Calu3 (cell line): Measurements from ENCODE around the gene MSLN. TPM values are rescaled to one million over a fixed set of nuclear protein-coding genes. Genes with fewer than 3 reads are reported as not detected.

ENCODE experiments used
- BruUV-seq: library from RNA; stranded (reverse); fragments of 400-500 nt; replicated peaks from 2 replicates; lab custom pipeline; 2021; lab: Mats Ljungman, UMichigan
- CTCF ChIA-PET: fragments of 300-600 bp; sonication (Branson Sonifier 250); formaldehyde crosslinking; loops from one replicate; lab custom pipeline; 2022; ENCODE audit warnings: antibody characterized with exemption; lab: Charles Lee
- DNase-seq: peaks from one replicate; pipeline ENCODE4 v3.0.0; 2022
- H3K27ac Mint-ChIP-seq: one replicate; pipeline ENCODE4 v1.8.0; 2022; ENCODE audit warnings: mixed read lengths; ENCODE audit not compliant: unreplicated experiment
- H3K27me3 Mint-ChIP-seq: one replicate; pipeline ENCODE4 v1.8.0; 2022; ENCODE audit warnings: mixed read lengths; ENCODE audit not compliant: unreplicated experiment
- H3K36me3 Mint-ChIP-seq: one replicate; pipeline ENCODE4 v1.8.0; 2022; ENCODE audit warnings: mild to moderate bottlenecking, moderate library complexity, mixed read lengths; ENCODE audit not compliant: insufficient read depth, unreplicated experiment
- H3K4me1 Mint-ChIP-seq: one replicate; pipeline ENCODE4 v1.8.0; 2022; ENCODE audit warnings: mild to moderate bottlenecking, low read depth, mixed read lengths; ENCODE audit not compliant: unreplicated experiment
- H3K4me3 Mint-ChIP-seq: one replicate; pipeline ENCODE4 v1.8.0; 2022; ENCODE audit warnings: mild to moderate bottlenecking, low read depth, moderate library complexity, mixed read lengths; ENCODE audit not compliant: unreplicated experiment
- H3K9me3 Mint-ChIP-seq: one replicate; pipeline ENCODE4 v1.8.0; 2022; ENCODE audit warnings: low read depth, mixed read lengths; ENCODE audit not compliant: unreplicated experiment
- intact Hi-C: fragments of 100-400 bp; cut with micrococcal nuclease; formaldehyde crosslinking; loops from one replicate; pipeline ENCODE4 v1.10.0; 2022; ENCODE audit not compliant: unreplicated experiment
- total RNA-seq: library from RNA; stranded (reverse); gene quantifications from 2 replicates; pipeline ENCODE4 v1.2.3, GENCODE V29; 2022
- TF ChIP-seq, protein P1 (sequence below): fragments of 200-600 bp; IDR thresholded peaks from one replicate; pipeline ENCODE4 v1.8.0; 2022; ENCODE audit warnings: antibody characterized with exemption; ENCODE audit not compliant: unreplicated experiment

The MSLN gene
- total RNA-seq, 1 experiment from 2014 or later: 3.4 TPM

DNA sequence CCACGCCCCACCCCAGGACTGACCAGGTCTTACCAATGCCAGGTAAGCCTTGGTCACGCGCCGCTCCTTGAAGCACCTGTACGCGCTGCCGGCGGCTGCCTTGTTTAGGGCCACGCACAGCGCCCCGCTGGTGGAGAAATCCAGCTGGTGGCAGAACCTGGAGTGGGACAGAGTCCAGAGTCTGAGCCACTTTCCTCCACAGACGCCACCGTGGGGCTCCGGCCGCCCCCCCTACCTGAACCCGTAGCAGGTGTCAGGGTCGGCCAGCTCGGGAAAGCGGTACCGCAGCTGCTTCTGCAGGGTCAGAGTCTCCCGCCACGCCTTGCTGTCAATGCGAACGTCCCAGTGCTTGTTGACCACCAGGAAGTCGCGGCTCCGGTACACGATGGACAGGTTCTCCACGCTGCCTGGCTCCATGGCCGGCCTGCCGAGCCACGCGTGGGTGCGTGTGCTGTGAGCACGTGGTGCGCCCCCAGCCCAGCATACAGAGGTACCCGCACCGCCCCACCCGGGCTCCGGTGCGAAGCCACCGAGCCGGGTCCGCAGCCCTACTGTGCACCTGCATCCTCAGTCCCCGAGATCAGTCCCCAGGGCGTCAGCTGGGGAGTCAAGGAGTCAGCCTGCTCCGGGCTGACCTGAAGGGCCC is 26.9 kb downstream of the MSLN start:
- Mint-ChIP-seq H3K4me1 (no peaks in the 10 kb centered on the region), H3K4me3 (peak overlapping the region; percentile 98), H3K27ac (peak overlapping the region; percentile 42), H3K27me3 (no peaks in the 10 kb centered on the region), H3K9me3 (no peaks in the 10 kb centered on the region), H3K36me3 (peaks cover 86% of the 10 kb centered on the region)
- BruUV-seq: no TSS peak
- TF ChIP-seq, protein P1, sequence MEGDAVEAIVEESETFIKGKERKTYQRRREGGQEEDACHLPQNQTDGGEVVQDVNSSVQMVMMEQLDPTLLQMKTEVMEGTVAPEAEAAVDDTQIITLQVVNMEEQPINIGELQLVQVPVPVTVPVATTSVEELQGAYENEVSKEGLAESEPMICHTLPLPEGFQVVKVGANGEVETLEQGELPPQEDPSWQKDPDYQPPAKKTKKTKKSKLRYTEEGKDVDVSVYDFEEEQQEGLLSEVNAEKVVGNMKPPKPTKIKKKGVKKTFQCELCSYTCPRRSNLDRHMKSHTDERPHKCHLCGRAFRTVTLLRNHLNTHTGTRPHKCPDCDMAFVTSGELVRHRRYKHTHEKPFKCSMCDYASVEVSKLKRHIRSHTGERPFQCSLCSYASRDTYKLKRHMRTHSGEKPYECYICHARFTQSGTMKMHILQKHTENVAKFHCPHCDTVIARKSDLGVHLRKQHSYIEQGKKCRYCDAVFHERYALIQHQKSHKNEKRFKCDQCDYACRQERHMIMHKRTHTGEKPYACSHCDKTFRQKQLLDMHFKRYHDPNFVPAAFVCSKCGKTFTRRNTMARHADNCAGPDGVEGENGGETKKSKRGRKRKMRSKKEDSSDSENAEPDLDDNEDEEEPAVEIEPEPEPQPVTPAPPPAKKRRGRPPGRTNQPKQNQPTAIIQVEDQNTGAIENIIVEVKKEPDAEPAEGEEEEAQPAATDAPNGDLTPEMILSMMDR: no peak
- CTCF ChIA-PET: interaction anchor here (0.6 to 1.2 kb wide), 3 partner anchors 80 to 218 kb away, joined by 3 to 8 read pairs (median 3); no protein-coding TSS in a partner anchor
- DNase-seq: no peak
- intact Hi-C loops: loop anchor here (5.0 kb wide), 1 partner anchor 75 kb away; no protein-coding TSS in a partner anchor

DNA sequence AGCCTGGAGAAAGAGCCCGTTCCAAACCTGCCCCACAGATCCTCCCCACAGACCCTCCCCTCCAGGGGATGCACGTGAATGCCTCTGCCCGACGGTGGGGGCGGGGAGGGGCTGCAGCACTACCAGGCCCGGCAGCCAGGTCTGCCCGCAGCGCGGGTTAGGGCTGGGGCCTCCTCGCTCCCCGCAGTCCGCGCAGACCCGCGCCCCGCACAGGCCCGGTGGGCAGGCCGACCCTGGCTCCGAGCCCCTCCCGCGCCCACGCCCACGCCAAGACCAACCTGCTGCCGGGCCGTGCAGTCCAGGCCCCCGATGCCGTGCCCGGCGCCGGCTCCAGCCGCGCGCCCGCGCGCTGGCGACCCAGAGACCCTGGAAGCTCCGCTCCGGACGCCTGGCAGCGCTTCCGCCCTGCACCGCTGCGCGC is 27.5 kb downstream of the MSLN start, which contains the start of gene RPUSD1:
Gene RPUSD1 (minus strand): TSS at position 404 of the 421 bp plus-strand sequence. CDS start 644 bp downstream, outside the sequence.
- DNase-seq: no peak
- CTCF ChIA-PET: interaction anchor here (0.6 to 1.1 kb wide), 5 partner anchors 47 to 219 kb away, joined by 3 to 8 read pairs (median 4); partner anchors contain the start of gene CIAO3
- no peaks in the 10 kb centered on the region for H3K4me1 Mint-ChIP-seq

DNA sequence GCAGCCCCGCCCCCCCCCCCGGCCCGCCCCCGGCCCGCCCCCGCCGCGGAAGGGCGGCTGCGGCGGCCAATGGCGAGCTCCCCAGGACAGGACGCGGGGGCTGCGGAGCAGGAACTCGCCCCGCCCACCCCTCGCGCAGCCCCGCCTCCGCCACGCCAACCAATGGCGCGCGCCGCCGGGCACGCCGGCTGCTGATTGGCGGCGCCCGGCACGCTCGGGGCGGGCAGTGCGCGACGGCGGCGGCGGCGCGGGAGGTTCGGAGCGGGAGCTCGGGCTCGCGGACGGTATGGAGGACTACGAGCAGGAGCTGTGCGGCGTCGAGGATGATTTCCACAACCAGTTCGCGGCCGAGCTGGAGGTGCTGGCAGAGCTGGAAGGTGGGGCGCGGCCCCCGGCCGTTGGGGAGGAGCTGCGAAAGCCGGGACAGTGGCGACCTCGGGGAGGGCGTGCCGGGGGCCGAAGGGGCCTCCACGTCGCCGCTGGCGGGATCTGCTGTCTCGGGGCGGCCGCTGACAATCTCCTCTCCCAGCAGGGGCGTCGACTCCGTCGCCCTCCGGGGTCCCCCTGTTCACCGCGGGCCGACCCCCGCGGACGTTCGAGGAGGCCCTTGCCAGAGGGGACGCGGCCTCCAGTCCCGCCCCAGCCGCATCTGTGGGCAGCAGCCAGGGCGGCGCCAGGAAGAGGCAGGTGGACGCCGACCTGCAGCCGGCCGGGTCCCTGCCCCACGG is 28.0 kb downstream of the MSLN start, which contains the start of gene CHTF18:
Gene CHTF18 (plus strand): TSS at position 222 of the 728 bp plus-strand sequence. CDS start 65 bp downstream, at position 287.
- TF ChIP-seq, protein P1: no peak
- DNase-seq: peak; percentile 97
- Mint-ChIP-seq H3K4me3 (peak within 1 kb of the TSS; percentile 98), H3K27me3 (no peaks in the 10 kb centered on the region), H3K36me3 (peaks cover 80% of the 10 kb centered on the region), H3K27ac (peak within 1 kb of the TSS; percentile 42), H3K9me3 (no peaks in the 10 kb centered on the region), H3K4me1 (no peaks in the 10 kb centered on the region)
- intact Hi-C loops: loop anchor here (5.0 kb wide), 1 partner anchor 76 kb away; no protein-coding TSS in a partner anchor
- TSS peak; percentile 74 for BruUV-seq
- CTCF ChIA-PET: interaction anchor here (0.6 to 1.1 kb wide), 5 partner anchors 48 to 219 kb away, joined by 3 to 8 read pairs (median 4); partner anchors contain the start of gene CIAO3

More for the DNA sequence above, 27.5 kb downstream of the MSLN start, which contains the start of gene RPUSD1:
- Mint-ChIP-seq H3K4me3 (peak within 1 kb of the TSS; percentile 98), H3K36me3 (peaks cover 86% of the 10 kb centered on the region), H3K9me3 (no peaks in the 10 kb centered on the region), H3K27me3 (no peaks in the 10 kb centered on the region), H3K27ac (peak within 1 kb of the TSS; percentile 42)
- intact Hi-C loops: loop anchor here (5.0 kb wide), 1 partner anchor 76 kb away; no protein-coding TSS in a partner anchor
- no TSS peak for BruUV-seq
- TF ChIP-seq, protein P1: no peak

DNA sequence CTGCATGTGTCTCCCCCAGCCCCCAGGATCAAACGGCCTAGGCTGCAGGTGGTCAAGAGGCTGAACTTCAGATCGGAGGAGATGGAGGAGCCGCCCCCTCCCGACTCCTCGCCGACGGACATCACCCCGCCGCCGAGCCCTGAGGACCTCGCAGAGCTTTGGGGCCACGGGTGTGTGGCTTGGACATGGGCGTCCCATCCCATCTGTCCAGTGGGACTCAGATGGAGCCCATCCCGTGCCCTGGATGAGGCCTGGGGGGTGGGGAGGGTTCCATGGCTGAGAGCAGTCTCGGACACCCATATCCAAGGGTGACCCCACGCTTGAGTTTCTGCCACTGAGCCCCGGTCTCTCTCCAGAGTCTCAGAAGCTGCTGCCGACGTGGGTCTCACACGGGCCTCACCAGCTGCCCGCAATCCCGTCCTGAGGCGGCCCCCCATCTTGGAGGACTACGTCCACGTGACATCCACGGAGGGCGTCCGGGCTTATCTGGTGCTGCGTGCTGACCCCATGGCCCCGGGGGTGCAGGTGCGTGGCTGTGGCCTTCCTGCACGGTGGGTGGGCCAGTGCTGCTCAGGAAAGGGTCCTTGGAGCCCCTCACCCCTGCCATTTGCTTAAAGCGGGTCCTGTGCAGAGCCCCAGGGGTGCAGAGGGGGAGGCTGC is 28.8 kb downstream of the MSLN start:
- DNase-seq: no peak
- Mint-ChIP-seq H3K27me3 (no peaks in the 10 kb centered on the region), H3K9me3 (no peaks in the 10 kb centered on the region), H3K36me3 (peaks cover 82% of the 10 kb centered on the region), H3K4me3 (peak overlapping the region; percentile 98), H3K4me1 (no peaks in the 10 kb centered on the region), H3K27ac (no peak overlapping the region)
- no TSS peak for BruUV-seq
- intact Hi-C loops: loop anchor here (5.0 kb wide), 1 partner anchor 77 kb away; no protein-coding TSS in a partner anchor
- CTCF ChIA-PET: interaction anchor here (1.1 kb wide), 1 partner anchor 69 kb away, joined by 4 read pairs; no protein-coding TSS in a partner anchor
- TF ChIP-seq, protein P1: no peak
